Fibroblast of lung (primary cell): ENCODE results near the gene TTC17. TPM values are rescaled to one million over a fixed set of nuclear protein-coding genes. Genes with fewer than 3 reads are reported as not detected.

Experiments
- DNase-seq, 2 donors: peaks; one replicate each; pipeline versions ENCODE4 v3.0.0 to v3.0.0-alpha.2; 2010; ENCODE audit warnings: low read depth in 2 of 2
- H2AFZ ChIP-seq: 2 replicates; pipeline ENCODE4 v1.5.1; 2012; ENCODE audit warnings: low read length, control low read depth, inconsistent platforms
- H3K27ac ChIP-seq: 2 replicates; pipeline ENCODE4 v1.5.1; 2011; ENCODE audit warnings: low read length, control low read depth; ENCODE audit not compliant: insufficient read depth
- H3K27me3 ChIP-seq: 2 replicates; pipeline ENCODE4 v1.5.1; 2011; ENCODE audit warnings: mild to moderate bottlenecking, low read length; ENCODE audit not compliant: control insufficient read depth, insufficient read depth
- H3K36me3 ChIP-seq: 2 replicates; pipeline ENCODE4 v1.5.1; 2011; ENCODE audit warnings: low read length; ENCODE audit not compliant: control insufficient read depth, insufficient read depth
- H3K4me1 ChIP-seq: 2 replicates; pipeline ENCODE4 v1.5.1; 2011; ENCODE audit warnings: low read length; ENCODE audit not compliant: control insufficient read depth, insufficient read depth; ENCODE audit errors: extremely low read depth
- H3K4me2 ChIP-seq: 2 replicates; pipeline ENCODE4 v1.5.1; 2011; ENCODE audit warnings: low read length, control low read depth; ENCODE audit not compliant: insufficient read depth; ENCODE audit errors: extremely low read depth
- H3K4me3 ChIP-seq, 4 experiments: fragments of 200-600 bp in 1 of 4; sonication (generic) in 1 of 4; replicated peaks in 1 of 4; 2 replicates each; pipeline ENCODE4 v1.5.1; 2011 to 2016; ENCODE audit warnings: low read length in 4 of 4, low read depth in 3 of 4, mild to moderate bottlenecking in 3 of 4, control low read depth in 2 of 4, inconsistent platforms in 1 of 4, mixed read lengths in 1 of 4; ENCODE audit not compliant: insufficient read depth in 1 of 4; ENCODE audit errors: control extremely low read depth in 1 of 4
- H3K79me2 ChIP-seq: 2 replicates; pipeline ENCODE4 v1.5.1; 2012; ENCODE audit warnings: mild to moderate bottlenecking, low read length, inconsistent platforms; ENCODE audit not compliant: control insufficient read depth, insufficient read depth
- H3K9ac ChIP-seq: 2 replicates; pipeline ENCODE4 v1.5.1; 2011; ENCODE audit warnings: mild to moderate bottlenecking, low read length, control low read depth; ENCODE audit not compliant: insufficient read depth
- H3K9me3 ChIP-seq: 2 replicates; pipeline ENCODE4 v1.5.1; 2012; ENCODE audit warnings: low read depth, low read length; ENCODE audit not compliant: control insufficient read depth, insufficient read depth
- H4K20me1 ChIP-seq: 2 replicates; pipeline ENCODE4 v1.5.1; 2011; ENCODE audit warnings: low read length; ENCODE audit not compliant: control insufficient read depth, insufficient read depth; ENCODE audit errors: extremely low read depth
- CTCF ChIP-seq, 2 donors: IDR thresholded peaks in 1 of 2; conservative IDR thresholded peaks in 1 of 2; 1 replicate in 1 of 2; 2 replicates in 1 of 2; pipeline ENCODE4 v1.5.1; 2011 to 2012; ENCODE audit warnings: low read length in 2 of 2, control low read depth in 1 of 2, inconsistent platforms in 1 of 2, low read depth in 1 of 2, mild to moderate bottlenecking in 1 of 2
- EZH2 ChIP-seq: IDR thresholded peaks from 2 replicates; pipeline ENCODE4 v1.5.1; 2012; ENCODE audit warnings: low read length, control low read depth, mild to moderate bottlenecking; ENCODE audit errors: missing control alignments
- polyA plus RNA-seq, 2 donors: library from polyadenylated mRNA; depleted of rRNA in 1 of 2; stranded (reverse) in 1 of 2; unstranded in 1 of 2; fragments of >200 nt; gene quantifications; 2 replicates each; pipeline ENCODE4 v1.2.1, GENCODE V29; 2011 to 2012; ENCODE audit warnings: missing spikeins in 1 of 2
- total RNA-seq: library from RNA; depleted of rRNA; stranded (reverse); fragments of >200 nt; gene quantifications from 2 replicates; pipeline ENCODE4 v1.2.1, GENCODE V29; 2014

Gene TTC17
- total and polyA plus RNA-seq, 2 donors (not counting 1 experiment from before 2014, with no cell fraction given), result 72.3 to 129 TPM

DNA sequence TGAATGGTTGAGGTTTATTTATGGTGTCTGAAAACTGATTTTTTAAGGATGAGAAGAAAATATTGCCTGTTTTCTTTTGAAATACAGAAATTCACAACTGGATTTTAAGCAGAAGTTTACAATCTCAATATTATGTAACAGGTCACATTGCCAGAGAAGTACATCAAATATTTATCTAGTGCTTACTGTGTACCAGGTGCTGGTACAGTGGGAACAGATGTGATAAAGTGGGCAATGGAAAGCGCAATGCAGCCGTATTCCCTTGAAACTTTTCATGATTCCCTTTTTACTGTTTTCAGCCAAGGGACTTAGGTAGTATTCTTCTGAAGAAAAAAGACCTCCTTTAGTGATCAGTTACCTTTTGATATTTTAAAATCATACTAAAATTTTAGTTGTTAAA lies 49.6 kb downstream of the TTC17 start:
- no peak for DNase-seq
- Histone ChIP-seq H3K4me2 (no peak overlapping the region), H3K9me3 (no peaks in the 10 kb centered on the region), H3K27ac (no peak overlapping the region), H2AFZ (no peak overlapping the region), H3K4me3 (no peak overlapping the region), H3K27me3 (no peaks in the 10 kb centered on the region), H3K4me1 (no peaks in the 10 kb centered on the region), H4K20me1 (no peaks in the 10 kb centered on the region), H3K79me2 (no peaks in the 10 kb centered on the region), H3K9ac (no peak overlapping the region), H3K36me3 (peaks cover 11% of the 10 kb centered on the region)
- TF ChIP-seq EZH2 (no peak), CTCF (conservative IDR thresholded peaks at IDR 0.05 in 1 of 2, IDR thresholded peaks at IDR 0.05 in 1 of 2; ENCODE audit: low read depth in 1 of 2, low read length in 2 of 2) (no peak)

DNA sequence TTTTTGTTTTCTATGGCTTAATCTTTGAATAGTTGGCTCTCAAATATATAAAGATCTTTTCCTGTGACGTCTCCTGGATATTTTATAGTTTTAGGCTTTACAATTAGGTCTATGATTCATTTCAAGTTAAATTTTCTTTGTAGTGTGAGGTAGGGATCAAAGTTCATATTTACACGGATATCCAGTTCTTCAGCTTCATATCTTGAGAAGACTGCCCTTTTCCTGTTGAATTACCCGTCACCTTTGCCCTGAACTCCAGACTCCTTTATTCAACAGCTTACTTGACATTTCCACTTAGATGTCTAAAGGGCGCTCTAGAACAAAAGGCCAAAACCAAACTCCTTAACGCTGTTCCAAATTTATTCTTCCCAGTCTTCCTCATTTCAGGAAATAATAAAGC lies 51.7 kb downstream of the TTC17 start:
- no peak overlapping the region for H3K4me3 ChIP-seq
- TF ChIP-seq CTCF (conservative IDR thresholded peaks at IDR 0.05 in 1 of 2, IDR thresholded peaks at IDR 0.05 in 1 of 2; ENCODE audit: low read depth in 1 of 2, low read length in 2 of 2) (no peak), EZH2 (no peak)
- H2AFZ ChIP-seq, result no peak overlapping the region
- DNase-seq, result no peak
- H4K20me1 ChIP-seq, result no peaks in the 10 kb centered on the region
- H3K4me1 ChIP-seq, result no peaks in the 10 kb centered on the region
- H3K4me2 ChIP-seq, result no peak overlapping the region
- no peak overlapping the region for H3K9ac ChIP-seq
- no peaks in the 10 kb centered on the region for H3K79me2 ChIP-seq
- no peaks in the 10 kb centered on the region for H3K9me3 ChIP-seq
- no peak overlapping the region for H3K27ac ChIP-seq
- peaks cover 11% of the 10 kb centered on the region for H3K36me3 ChIP-seq
- no peaks in the 10 kb centered on the region for H3K27me3 ChIP-seq

- no peak overlapping the region for H3K27ac ChIP-seq
- no peaks in the 10 kb centered on the region for H3K79me2 ChIP-seq
- no peak for DNase-seq
- H4K20me1 ChIP-seq, result no peaks in the 10 kb centered on the region
- no peaks in the 10 kb centered on the region for H3K4me1 ChIP-seq
- peaks cover 2% of the 10 kb centered on the region for H3K36me3 ChIP-seq
- no peaks in the 10 kb centered on the region for H3K27me3 ChIP-seq
- H2AFZ ChIP-seq, result no peak overlapping the region
- H3K4me3 ChIP-seq, result no peak overlapping the region
- no peaks in the 10 kb centered on the region for H3K9me3 ChIP-seq
- no peak overlapping the region for H3K9ac ChIP-seq
- TF ChIP-seq CTCF (conservative IDR thresholded peaks at IDR 0.05 in 1 of 2, IDR thresholded peaks at IDR 0.05 in 1 of 2; ENCODE audit: low read depth in 1 of 2, low read length in 2 of 2) (no peak), EZH2 (no peak)
- H3K4me2 ChIP-seq, result no peak overlapping the region
These were observed 59.5 kb downstream of the TTC17 start for GRCh38 chr11:43418197-43418596.
